Stimulated activated CD4-positive, alpha-beta T cell treated with anti-CD3 and anti-CD28 coated beads, Interleukin-4, amount 100 ng/mL, for 4 hours (primary cell): ENCODE results near the gene NUDCD3.

Experiments used
- DNase-seq, 2 experiments: peaks; one replicate each; pipeline ENCODE4 v3.0.0-alpha.2; 2020

Gene NUDCD3

GRCh38 chr7:44341401-44341800, 149.1 kb downstream of the NUDCD3 start:
- DNase-seq = no peak

- no peak for DNase-seq
Measured at GRCh38 chr7:44338600-44338999, 151.9 kb downstream of the NUDCD3 start.

DNA sequence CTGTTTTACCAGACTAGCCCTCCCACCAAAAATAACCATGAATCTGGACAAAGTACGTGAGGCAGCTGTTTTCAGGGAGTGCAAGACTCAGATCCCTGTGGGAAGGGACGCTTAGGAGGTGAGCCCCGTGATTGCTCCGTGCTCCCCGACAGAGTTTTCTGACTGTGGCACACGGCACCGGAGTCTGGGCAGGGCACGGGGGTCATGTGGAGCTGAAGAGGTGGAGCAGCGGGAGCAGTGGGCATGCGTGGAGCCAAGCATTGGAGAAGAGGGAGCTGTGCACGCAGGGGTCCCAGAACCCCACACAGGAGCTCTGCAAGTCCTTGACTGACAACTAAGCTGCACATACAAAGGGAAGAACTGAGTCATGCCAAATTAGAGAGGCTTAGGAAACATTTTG, 154.0 kb downstream of the NUDCD3 start:
- no peak for DNase-seq

GRCh38 chr7:44335184-44335583, 155.3 kb downstream of the NUDCD3 start:
- DNase-seq = no peak

- DNase-seq = no peak
Measured at GRCh38 chr7:44334734-44335097, 155.7 kb downstream of the NUDCD3 start.

- no peak for DNase-seq
Measured at GRCh38 chr7:44333911-44334733, 156.3 kb downstream of the NUDCD3 start.

GRCh38 chr7:44331682-44332081, 158.8 kb downstream of the NUDCD3 start:
- DNase-seq = no peak

GRCh38 chr7:44330331-44330730, 160.1 kb downstream of the NUDCD3 start:
- DNase-seq = no peak

- DNase-seq = no peak
Measured at GRCh38 chr7:44329888-44330287, 160.6 kb downstream of the NUDCD3 start.
